Cardiac fibroblast (primary cell): ENCODE results near the gene MAD1L1.

Experiments
- DNase-seq, 2 donors: peaks; one replicate each; pipeline versions ENCODE4 v3.0.0 to v3.0.0-alpha.2; 2010; ENCODE audit warnings: low read depth in 2 of 2
- H3K4me3 ChIP-seq, 2 donors: replicated peaks in 1 of 2; 1 replicate in 1 of 2; 2 replicates in 1 of 2; pipeline ENCODE4 v1.5.1; 2011; ENCODE audit warnings: low read depth in 2 of 2, low read length in 2 of 2, mild to moderate bottlenecking in 2 of 2, moderate library complexity in 1 of 2
- CTCF ChIP-seq: IDR thresholded peaks from one replicate; pipeline ENCODE4 v1.5.1; 2011; ENCODE audit warnings: low read depth, mild to moderate bottlenecking, low read length, inconsistent platforms

The MAD1L1 gene

GRCh38 chr7:1947586-1948217 is 285.0 kb downstream of the MAD1L1 start:
- DNase-seq, result no peak
- H3K4me3 ChIP-seq, result no peak overlapping the region
- TF ChIP-seq CTCF, result no peak

DNA sequence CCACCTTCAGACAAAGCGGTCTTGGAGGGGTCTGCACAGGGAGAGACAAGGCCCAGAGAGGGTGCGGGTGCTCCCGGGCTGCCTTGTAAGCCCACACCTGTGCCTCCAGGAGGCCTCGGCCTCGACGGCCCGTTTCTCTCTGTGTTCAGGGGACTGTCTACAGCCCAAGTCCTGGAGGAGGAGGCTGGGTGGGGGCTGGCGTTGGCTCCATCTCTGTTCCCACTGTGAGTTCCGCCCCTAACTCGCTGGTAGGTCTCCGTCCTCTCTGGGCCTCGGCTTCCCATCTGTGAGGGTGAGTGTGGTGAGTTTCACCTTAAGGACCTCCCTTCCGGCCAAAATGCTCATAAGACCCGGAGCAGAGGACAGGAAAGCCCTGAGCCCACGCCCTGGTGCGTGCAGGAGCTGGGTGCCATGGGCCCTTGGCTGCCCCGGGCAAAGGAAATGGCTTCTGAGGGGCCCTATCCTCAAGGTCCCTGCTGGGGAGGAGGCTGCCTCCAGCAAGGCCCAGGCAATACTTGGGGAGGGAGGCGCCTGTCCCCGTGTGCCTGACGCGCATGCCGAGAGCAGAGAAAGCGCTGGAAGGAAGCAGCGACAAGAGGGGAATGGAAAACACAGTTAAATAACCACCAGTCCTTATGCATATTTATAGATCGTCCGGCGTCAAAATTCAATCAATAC is 285.8 kb downstream of the MAD1L1 start:
- no peak for TF ChIP-seq CTCF
- DNase-seq, result no peak
- no peak overlapping the region for H3K4me3 ChIP-seq

DNA sequence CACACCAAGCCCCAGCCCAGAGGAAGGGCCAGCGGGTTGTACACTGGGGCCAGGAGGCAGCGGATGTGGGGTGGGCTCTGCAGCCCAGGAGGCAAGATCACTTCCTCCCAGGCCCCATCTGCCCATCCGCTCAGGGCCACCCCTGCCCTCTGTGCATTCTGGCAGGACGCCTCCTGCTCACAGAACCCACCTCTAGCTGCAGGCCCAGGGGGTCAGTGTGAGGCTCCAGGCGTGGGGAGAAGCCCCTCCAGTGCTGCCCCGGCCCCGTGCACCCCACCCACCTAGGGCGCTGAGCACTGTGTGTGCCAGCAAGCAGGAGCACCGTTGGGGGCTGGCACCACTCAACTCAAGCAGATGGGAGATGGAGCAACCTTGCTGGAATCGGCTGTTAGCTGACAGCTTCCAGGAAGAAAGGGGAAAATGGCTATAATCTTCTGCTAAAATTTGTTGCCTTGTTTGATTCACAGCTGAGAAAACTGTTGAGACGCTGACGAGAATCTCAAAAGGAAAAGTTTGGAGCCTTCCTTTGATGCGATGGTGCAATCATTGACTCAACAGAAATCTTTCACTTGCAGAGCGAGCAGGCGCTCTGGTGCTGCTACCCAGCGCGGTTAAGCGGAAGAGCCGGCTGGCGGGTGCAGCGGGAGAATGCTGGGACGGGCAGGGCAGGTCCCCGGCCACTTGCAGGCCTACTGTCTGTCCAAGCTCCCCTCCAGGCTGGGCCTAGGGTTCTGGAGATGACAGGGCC is 286.5 kb downstream of the MAD1L1 start:
- no peak for TF ChIP-seq CTCF
- no peak overlapping the region for H3K4me3 ChIP-seq
- DNase-seq, result no peak

GRCh38 chr7:1945558-1945957 is 287.2 kb downstream of the MAD1L1 start:
- DNase-seq, result no peak
- TF ChIP-seq CTCF, result no peak
- H3K4me3 ChIP-seq, result no peak overlapping the region

GRCh38 chr7:1944619-1945210 is 288.0 kb downstream of the MAD1L1 start:
- no peak for TF ChIP-seq CTCF
- DNase-seq, result no peak
- H3K4me3 ChIP-seq, result no peak overlapping the region

GRCh38 chr7:1943933-1944618 is 288.7 kb downstream of the MAD1L1 start:
- H3K4me3 ChIP-seq, result no peak overlapping the region
- DNase-seq, result no peak
- no peak for TF ChIP-seq CTCF
